GM21529 (cell line): ENCODE data around the gene DCT.

Experiments
- ATAC-seq: cut with Tn5 transposase; IDR thresholded peaks from one replicate; pipeline ENCODE4 v1.9.1; 2021; ENCODE audit not compliant: unreplicated experiment

The DCT gene

GRCh38 chr13:94400874-94401273 lies 78.6 kb downstream of the DCT start:
- ATAC-seq: no peak

GRCh38 chr13:94399812-94400211 lies 79.7 kb downstream of the DCT start:
- ATAC-seq: no peak

GRCh38 chr13:94395860-94396259 lies 83.6 kb downstream of the DCT start:
- no peak for ATAC-seq

- no peak for ATAC-seq
Measured at GRCh38 chr13:94394723-94395122, 84.8 kb downstream of the DCT start.

- no peak for ATAC-seq
Measured at GRCh38 chr13:94390881-94391280, 88.6 kb downstream of the DCT start.

GRCh38 chr13:94389604-94390351 lies 89.7 kb downstream of the DCT start:
- no peak for ATAC-seq

- no peak for ATAC-seq
Measured at GRCh38 chr13:94387047-94387446, 92.4 kb downstream of the DCT start.
